GM23338 (cell line): Measurements from ENCODE around the gene CDKN1C. TPM values are rescaled to one million over a fixed set of nuclear protein-coding genes. Genes with fewer than 3 reads are reported as not detected.

ENCODE experiments used
- ATAC-seq: fragments of 200-7000 bp; cut with Tn5 transposase; 3 replicates; pipeline ENCODE4 v1.9.1; 2020
- DNase-seq: peaks from one replicate; pipeline ENCODE4 v3.0.0-alpha.2; 2015; ENCODE audit warnings: low spot score
- H2AFZ ChIP-seq: fragments of 200-600 bp; sonication (generic); 2 replicates; pipeline ENCODE4 v1.8.0; 2016; ENCODE audit warnings: antibody characterized with exemption, mild to moderate bottlenecking, moderate library complexity
- H3F3A ChIP-seq: fragments of 200-600 bp; sonication (generic); replicated peaks from 2 replicates; pipeline ENCODE4 v1.8.0; 2017; ENCODE audit warnings: antibody characterized with exemption, mixed run types, low read depth
- H3K27ac ChIP-seq: fragments of 200-600 bp; sonication (generic); 2 replicates; pipeline ENCODE4 v1.6.1; 2016; ENCODE audit warnings: low read depth
- H3K27me3 ChIP-seq: fragments of 200-600 bp; sonication (generic); 2 replicates; pipeline ENCODE4 v1.8.0; 2016; ENCODE audit warnings: mild to moderate bottlenecking, mixed run types, moderate library complexity; ENCODE audit not compliant: insufficient read depth
- H3K36me3 ChIP-seq: fragments of 200-600 bp; sonication (generic); 2 replicates; pipeline ENCODE4 v1.8.0; 2016; ENCODE audit warnings: mild to moderate bottlenecking; ENCODE audit not compliant: insufficient read depth
- H3K4me1 ChIP-seq: fragments of 200-600 bp; sonication (generic); 2 replicates; pipeline ENCODE4 v1.8.0; 2016; ENCODE audit warnings: mild to moderate bottlenecking, moderate library complexity; ENCODE audit not compliant: insufficient read depth
- H3K4me2 ChIP-seq: fragments of 200-600 bp; sonication (generic); 2 replicates; pipeline ENCODE4 v1.7.1; 2017; ENCODE audit warnings: mixed run types
- H3K4me3 ChIP-seq: fragments of 200-600 bp; sonication (generic); 2 replicates; pipeline ENCODE4 v1.6.1; 2016; ENCODE audit warnings: mixed run types
- H3K79me2 ChIP-seq: fragments of 200-600 bp; sonication (generic); replicated peaks from 2 replicates; pipeline ENCODE4 v1.8.0; 2017; ENCODE audit warnings: mild to moderate bottlenecking; ENCODE audit not compliant: insufficient read depth
- H3K9me2 ChIP-seq: fragments of 200-600 bp; sonication (generic); 2 replicates; pipeline ENCODE4 v1.8.0; 2017; ENCODE audit not compliant: insufficient read depth
- H4K20me1 ChIP-seq: fragments of 200-600 bp; sonication (generic); replicated peaks from 2 replicates; pipeline ENCODE4 v1.8.0; 2017; ENCODE audit warnings: mild to moderate bottlenecking; ENCODE audit not compliant: insufficient read depth
- H3K27ac Mint-ChIP-seq: 2 replicates; pipeline ENCODE4 v1.8.0; 2020; ENCODE audit warnings: inconsistent platforms, mild to moderate bottlenecking, moderate library complexity, mixed read lengths
- H3K27me3 Mint-ChIP-seq: 3 replicates; pipeline ENCODE4 v1.8.0; 2022; ENCODE audit warnings: low read depth, mild to moderate bottlenecking, moderate library complexity, mixed read lengths, inconsistent platforms; ENCODE audit not compliant: insufficient read depth, poor library complexity
- H3K36me3 Mint-ChIP-seq: 3 replicates; pipeline ENCODE4 v1.8.0; 2021; ENCODE audit warnings: low read depth, mild to moderate bottlenecking, inconsistent platforms, moderate library complexity, mixed read lengths
- H3K4me1 Mint-ChIP-seq: 3 replicates; pipeline ENCODE4 v1.8.0; 2020; ENCODE audit warnings: mild to moderate bottlenecking, inconsistent platforms, mixed read lengths
- H3K4me3 Mint-ChIP-seq: 3 replicates; pipeline ENCODE4 v1.8.0; 2021; ENCODE audit warnings: moderate library complexity, mild to moderate bottlenecking, inconsistent platforms, mixed read lengths
- H3K9me3 Mint-ChIP-seq: 3 replicates; pipeline ENCODE4 v1.8.0; 2020; ENCODE audit warnings: moderate library complexity, mild to moderate bottlenecking, inconsistent platforms, mixed read lengths
- CTCF ChIP-seq, 2 experiments: fragments of 200-600 bp in 1 of 2; sonication (generic) in 1 of 2; conservative IDR thresholded peaks; 2 replicates each; pipeline versions ENCODE4 v1.5.1 to v1.6.1; 2016 to 2017; ENCODE audit warnings: antibody characterized with exemption in 2 of 2, low read depth in 2 of 2, mild to moderate bottlenecking in 2 of 2, moderate library complexity in 1 of 2
- ETS1 ChIP-seq: IDR thresholded peaks from 2 replicates; pipeline ENCODE4 v1.6.1; 2016; ENCODE audit warnings: antibody characterized with exemption
- EZH2 ChIP-seq: fragments of 200-600 bp; sonication (generic); IDR thresholded peaks from one replicate; pipeline ENCODE4 v1.8.0; 2017; ENCODE audit warnings: antibody characterized with exemption, mild to moderate bottlenecking, low read depth; ENCODE audit not compliant: unreplicated experiment
- EZH2phosphoT487 ChIP-seq: fragments of 200-600 bp; sonication (generic); IDR thresholded peaks from one replicate; pipeline ENCODE4 v1.8.1; 2018; ENCODE audit warnings: antibody characterized with exemption; ENCODE audit not compliant: unreplicated experiment
- JUNB ChIP-seq: IDR thresholded peaks from one replicate; pipeline ENCODE4 v1.6.1; 2016; ENCODE audit warnings: antibody characterized with exemption; ENCODE audit not compliant: unreplicated experiment
- NANOG ChIP-seq: IDR thresholded peaks from 2 replicates; pipeline ENCODE4 v1.6.1; 2016; ENCODE audit warnings: antibody characterized with exemption, borderline replicate concordance
- POLR2AphosphoS5 ChIP-seq: IDR thresholded peaks from 2 replicates; pipeline ENCODE4 v1.6.1; 2016; ENCODE audit warnings: antibody characterized with exemption, low read depth
- ZNF114 ChIP-seq: fragments of 250-450 bp; sonication (Bioruptor Pico); IDR thresholded peaks from 2 replicates; pipeline ENCODE4 v1.5.0; 2020; ENCODE audit warnings: mild to moderate bottlenecking, moderate library complexity
- ZNF462 ChIP-seq: fragments of 250-450 bp; sonication (Bioruptor Pico); IDR thresholded peaks from 2 replicates; pipeline ENCODE4 v1.5.0; 2020; ENCODE audit warnings: mild to moderate bottlenecking, moderate library complexity
- polyA plus RNA-seq: library from polyadenylated mRNA; unstranded; fragments of >200 nt; fragmentation: Nextera tagmentation; extraction: Ambion mirVana; gene quantifications from 2 replicates; pipeline ENCODE4 v1.2.1, GENCODE V29; 2016
- total RNA-seq: library from RNA; depleted of rRNA; stranded (reverse); fragments of >200 nt; shearing (Covaris generic); gene quantifications from 2 replicates; pipeline ENCODE4 v1.2.3, GENCODE V29; 2014

Gene CDKN1C
- total and polyA plus RNA-seq, 2 experiments from 2014 or later: 19.3 to 23.5 TPM

DNA sequence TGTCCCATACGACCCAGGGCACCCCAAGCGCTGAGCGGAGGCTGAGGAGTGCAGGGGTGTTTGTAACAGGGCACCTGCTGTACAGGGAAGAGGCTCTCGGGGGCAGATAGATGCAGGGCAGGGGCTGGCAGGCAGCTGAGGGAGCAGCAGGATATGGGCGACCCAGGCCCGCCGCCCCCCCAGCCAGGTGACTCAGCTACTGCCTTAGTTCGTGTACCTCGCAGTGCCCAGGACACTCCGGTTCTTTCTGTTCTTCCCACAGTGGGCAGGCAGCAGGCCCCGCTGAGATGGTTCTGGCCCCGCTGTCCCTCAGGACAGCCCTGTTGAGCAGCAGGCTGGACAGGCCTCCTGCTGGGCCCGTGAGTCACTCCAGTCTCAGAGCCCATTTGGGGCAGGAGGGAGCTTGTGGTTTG is 27.4 kb upstream of the CDKN1C start (continued):
- TF ChIP-seq CTCF (conservative IDR thresholded peaks at IDR 0.05; ENCODE audit: low read depth in 2 of 2) (no peak), ETS1 (no peak), NANOG (no peak), ZNF114 (CRISPR knock-in tag) (no peak)

DNA sequence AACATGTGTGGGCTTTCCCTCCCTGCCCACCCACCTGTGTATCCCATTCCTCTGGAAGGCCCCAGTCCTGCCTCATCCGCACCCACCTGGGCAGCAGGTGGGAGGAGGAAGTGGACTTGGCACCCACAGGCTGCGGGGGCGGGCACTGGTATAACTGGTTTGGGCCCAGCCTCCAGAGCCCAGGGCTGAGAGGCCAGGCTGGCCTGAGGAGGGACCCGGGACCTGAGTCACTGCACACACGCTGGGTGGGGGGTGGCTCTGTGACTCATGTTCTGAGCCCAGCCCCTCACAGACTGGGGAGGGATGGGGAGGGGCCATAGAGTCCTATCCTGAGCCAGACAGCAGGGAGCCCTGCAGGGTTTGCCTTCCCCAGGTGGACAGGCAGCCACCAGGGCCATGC is 26.9 kb upstream of the CDKN1C start:
- H2AFZ ChIP-seq: no peak overlapping the region
- no peaks in the 10 kb centered on the region for H3K27me3 ChIP-seq
- ATAC-seq (peak; percentile 33), DNase-seq (no peak)
- no peak overlapping the region for H3K4me3 ChIP-seq
- no peaks in the 10 kb centered on the region for H3K9me3 Mint-ChIP-seq
- H3K4me2 ChIP-seq: no peak overlapping the region
- no peak overlapping the region for H3K27ac Mint-ChIP-seq
- H3K27me3 Mint-ChIP-seq: peaks cover 13% of the 10 kb centered on the region
- H3K36me3 Mint-ChIP-seq: no peaks in the 10 kb centered on the region; the same call in 2 of the 3 replicates
- H3K27ac ChIP-seq: no peak overlapping the region
- no peaks in the 10 kb centered on the region for H4K20me1 ChIP-seq
- 0 out of 2 replicates have a peak, but pooled peaks cover 3% of the 10 kb centered on the region for H3F3A ChIP-seq
- no peaks in the 10 kb centered on the region for H3K36me3 ChIP-seq
- H3K9me2 ChIP-seq: no peaks in the 10 kb centered on the region
- H3K79me2 ChIP-seq: no peaks in the 10 kb centered on the region
- no peak overlapping the region for H3K4me3 Mint-ChIP-seq
- peaks cover 17% of the 10 kb centered on the region for H3K4me1 Mint-ChIP-seq
- no peaks in the 10 kb centered on the region for H3K4me1 ChIP-seq
- TF ChIP-seq ZNF114 (CRISPR knock-in tag) (no peak), EZH2 (no peak), JUNB (no peak), ZNF462 (CRISPR knock-in tag) (no peak), ETS1 (no peak), POLR2AphosphoS5 (no peak), CTCF (conservative IDR thresholded peaks at IDR 0.05; ENCODE audit: low read depth in 2 of 2) (no peak), NANOG (no peak), EZH2phosphoT487 (no peak)
